Panc1 (cell line): ENCODE results near the gene KMT5B. TPM values are rescaled to one million over a fixed set of nuclear protein-coding genes. Genes with fewer than 3 reads are reported as not detected.
A peak's percentile ranks its signal among the peaks of the same experiment; 100 is the strongest.

Source experiments
- ATAC-seq: fragments of 200-7000 bp; cut with Tn5 transposase; 2 replicates; pipeline ENCODE4 v1.9.1; 2020; ENCODE audit warnings: mild to moderate bottlenecking, moderate library complexity
- BruUV-seq: library from RNA; stranded (reverse); fragments of 400-500 nt; replicated peaks from 2 replicates; lab custom pipeline; 2021; lab: Mats Ljungman, UMichigan
- CTCF ChIA-PET: fragments of 300-600 bp; sonication (Branson Sonifier 250); formaldehyde crosslinking; loops from one replicate; lab custom pipeline; 2022; ENCODE audit warnings: antibody characterized with exemption; lab: Charles Lee
- POLR2A ChIA-PET: fragments of 300-600 bp; sonication (Branson Sonifier 250); formaldehyde crosslinking; loops from one replicate; lab custom pipeline; 2022; ENCODE audit warnings: antibody characterized with exemption; lab: Charles Lee
- DNase-seq: peaks from one replicate; pipeline ENCODE4 v3.0.0-alpha.2; 2010; ENCODE audit warnings: low read depth, low spot score
- H3K27ac ChIP-seq: 2 replicates; pipeline ENCODE4 v1.5.1; 2011; ENCODE audit warnings: mild to moderate bottlenecking, low read length, inconsistent platforms
- H3K27me3 ChIP-seq: fragments of 200-500 bp; sonication (Bioruptor generic); 2 replicates; pipeline ENCODE4 v1.6.0; 2014; ENCODE audit warnings: low read length, inconsistent platforms; ENCODE audit not compliant: control insufficient read depth, insufficient read depth
- H3K36me3 ChIP-seq: fragments of 200-500 bp; sonication (Bioruptor generic); 2 replicates; pipeline ENCODE4 v1.5.1; 2014; ENCODE audit warnings: inconsistent platforms, mild to moderate bottlenecking, low read length, moderate library complexity; ENCODE audit not compliant: control insufficient read depth, insufficient read depth
- H3K4me1 ChIP-seq: 2 replicates; pipeline ENCODE4 v1.5.1; 2011; ENCODE audit warnings: inconsistent platforms, mild to moderate bottlenecking, low read length, moderate library complexity; ENCODE audit not compliant: control insufficient read depth, insufficient read depth
- H3K4me3 ChIP-seq, 2 experiments: 2 replicates each; pipeline ENCODE4 v1.5.1; 2011 to 2012; ENCODE audit warnings: low read depth in 2 of 2, low read length in 2 of 2, mild to moderate bottlenecking in 2 of 2, inconsistent platforms in 1 of 2, moderate library complexity in 1 of 2
- H3K9me3 ChIP-seq: fragments of 200-500 bp; sonication (Bioruptor generic); 2 replicates; pipeline ENCODE4 v1.5.1; 2014; ENCODE audit warnings: low read depth, mild to moderate bottlenecking, inconsistent platforms, low read length, moderate library complexity; ENCODE audit not compliant: control insufficient read depth, insufficient read depth
- CTCF ChIP-seq: fragments of 450-650 bp; IDR thresholded peaks from 2 replicates; pipeline ENCODE4 v1.5.1; 2017; ENCODE audit warnings: mild to moderate bottlenecking
- POLR2AphosphoS5 ChIP-seq: IDR thresholded peaks from 2 replicates; pipeline ENCODE4 v1.6.1; 2012; ENCODE audit warnings: mild to moderate bottlenecking, low read depth, low read length, moderate library complexity
- REST ChIP-seq, 2 experiments: IDR thresholded peaks; 2 replicates each; pipeline ENCODE4 v1.6.1; 2011 to 2012; ENCODE audit warnings: low read depth in 2 of 2, control low read depth in 1 of 2, low read length in 1 of 2, mild to moderate bottlenecking in 1 of 2, moderate library complexity in 1 of 2; ENCODE audit not compliant: insufficient read depth in 1 of 2
- SIN3A ChIP-seq: IDR thresholded peaks from 2 replicates; pipeline ENCODE4 v1.6.1; 2012; ENCODE audit warnings: low read depth, mild to moderate bottlenecking, low read length, moderate library complexity, borderline replicate concordance; ENCODE audit not compliant: insufficient read depth
- TCF7L2 ChIP-seq: IDR thresholded peaks from 2 replicates; pipeline ENCODE4 v1.6.1; 2011; ENCODE audit warnings: mild to moderate bottlenecking, low read depth, low read length, inconsistent platforms
- in situ Hi-C: cut with HindIII; loops from 2 replicates; pipeline ENCODE4 v1.10.0; 2016; ENCODE audit warnings: low sequenced_read_pairs, low pct_unique_long_range_greater_than_20kb
- intact Hi-C: fragments of 100-400 bp; cut with micrococcal nuclease; formaldehyde crosslinking; loops from one replicate; pipeline ENCODE4 v1.10.0; 2022; ENCODE audit not compliant: unreplicated experiment
- total RNA-seq: library from RNA; stranded (reverse); gene quantifications from one replicate; pipeline ENCODE4 v1.2.1, GENCODE V29; 2021; ENCODE audit not compliant: unreplicated experiment

The KMT5B gene
- total RNA-seq, 1 experiment from 2014 or later = 48.6 TPM

GRCh38 chr11:68122936-68123539, 90.1 kb downstream of the KMT5B start:
- intact Hi-C loops = no loop called here
- ATAC-seq (peak; percentile 21; the same call in 1 of the 2 replicates), DNase-seq (no peak)
- TSS peak; percentile 84 for BruUV-seq
- H3K27ac ChIP-seq = peak overlapping the region; percentile 96
- in situ Hi-C loops = no loop called here
- TF ChIP-seq CTCF (no peak), POLR2AphosphoS5 (no peak), TCF7L2 (no peak), REST (IDR thresholded peaks at IDR 0.05; ENCODE audit: insufficient read depth in 1 of 2, low read depth in 2 of 2, low read length in 1 of 2) (no peak), SIN3A (no peak)
- H3K4me3 ChIP-seq = no peak overlapping the region; a peak in 1 of 4 replicates
- no peaks in the 10 kb centered on the region; the same call in 1 of the 2 replicates for H3K36me3 ChIP-seq
- no peaks in the 10 kb centered on the region for H3K9me3 ChIP-seq
- H3K27me3 ChIP-seq = no peaks in the 10 kb centered on the region
- H3K4me1 ChIP-seq = peaks cover 73% of the 10 kb centered on the region
- ChIA-PET CTCF (no interaction called here), POLR2A (no interaction called here)

- TF ChIP-seq POLR2AphosphoS5 (peak; percentile 10; the same call in 1 of the 2 replicates), REST (IDR thresholded peaks at IDR 0.05; ENCODE audit: insufficient read depth in 1 of 2, low read depth in 2 of 2, low read length in 1 of 2) (no peak)
- DNase-seq (no peak), ATAC-seq (peak; percentile 93)
- no peaks in the 10 kb centered on the region; the same call in 1 of the 2 replicates for H3K36me3 ChIP-seq
- ChIA-PET CTCF (interaction anchor here (0.6 kb wide), 1 partner anchor 61 kb away, joined by 3 read pairs; no protein-coding TSS in a partner anchor), POLR2A (interaction anchor here (0.6 kb wide), 2 partner anchors 86 to 471 kb away, joined by 4 to 7 read pairs; partner anchors contain the start of gene ACY3)
- intact Hi-C loops (no loop called here), in situ Hi-C loops (no loop called here)
- H3K27me3 ChIP-seq = no peaks in the 10 kb centered on the region
- peaks cover 69% of the 10 kb centered on the region for H3K4me1 ChIP-seq
- H3K4me3 ChIP-seq = peak within 1 kb of the TSS; percentile 86 to 98
- peak within 1 kb of the TSS; percentile 96 for H3K27ac ChIP-seq
- no peaks in the 10 kb centered on the region for H3K9me3 ChIP-seq
- BruUV-seq = no TSS peak
Measured at GRCh38 chr11:68121067-68121899, 91.8 kb downstream of the KMT5B start, which contains the start of gene CHKA. CHKA (minus strand) TSS chr11:68121388; CDS start chr11:68121177, 211 bp downstream.
